B cell (primary cell): ENCODE results near the gene HIPK1. TPM values are rescaled to one million over a fixed set of nuclear protein-coding genes. Genes with fewer than 3 reads are reported as not detected.

Experiments
- ATAC-seq: fragments of 200-7000 bp; cut with Tn5 transposase; one replicate; pipeline ENCODE4 v1.10.0; 2021; ENCODE audit warnings: low read depth, mild to moderate bottlenecking, moderate number of reproducible peaks, moderate library complexity
- CTCF ChIA-PET: fragments of 350-600 bp; sonication (Branson Sonifier 250); formaldehyde crosslinking; loops from one replicate; lab custom pipeline; 2021; ENCODE audit warnings: antibody characterized with exemption, inconsistent platforms; lab: Charles Lee
- POLR2A ChIA-PET: fragments of 350-600 bp; sonication (Branson Sonifier 250); formaldehyde crosslinking; loops from one replicate; lab custom pipeline; 2021; ENCODE audit warnings: antibody characterized with exemption; lab: Charles Lee
- DNase-seq: peaks from one replicate; pipeline ENCODE4 v3.0.0; 2013
- H2AFZ ChIP-seq: 2 replicates; pipeline ENCODE4 v1.6.1; 2012; ENCODE audit warnings: mild to moderate bottlenecking, low read depth, low read length; ENCODE audit not compliant: insufficient read depth, poor library complexity, severe bottlenecking
- H3K27ac ChIP-seq, 2 donors: 1 replicate in 1 of 2; 2 replicates in 1 of 2; pipeline ENCODE4 v1.5.1; 2012 to 2013; ENCODE audit warnings: low read length in 2 of 2, mild to moderate bottlenecking in 2 of 2, moderate library complexity in 1 of 2
- H3K27me3 ChIP-seq, 4 experiments: fragments of 200-600 bp in 1 of 4; sonication (generic) in 1 of 4; replicated peaks in 1 of 4; 1 replicate in 2 of 4; 2 replicates in 2 of 4; pipeline versions ENCODE4 v1.6.1 to v1.7.0; 2013 to 2016; ENCODE audit warnings: low read length in 3 of 4, mild to moderate bottlenecking in 2 of 4, mixed read lengths in 1 of 4, moderate library complexity in 1 of 4; ENCODE audit not compliant: insufficient read depth in 4 of 4, control insufficient read depth in 3 of 4; ENCODE audit errors: control extremely low read depth in 1 of 4
- H3K36me3 ChIP-seq, 2 experiments: replicated peaks in 1 of 2; 1 replicate in 1 of 2; 2 replicates in 1 of 2; pipeline versions ENCODE4 v1.6.1 to v1.7.1; 2013; ENCODE audit warnings: low read length in 1 of 2; ENCODE audit not compliant: insufficient read depth in 2 of 2, control insufficient read depth in 1 of 2; ENCODE audit errors: control extremely low read depth in 1 of 2, extremely low read depth in 1 of 2
- H3K4me1 ChIP-seq, 2 donors: fragments of 200-600 bp in 1 of 2; sonication (generic) in 1 of 2; 1 replicate in 1 of 2; 2 replicates in 1 of 2; pipeline versions ENCODE4 v1.5.1 to v1.6.1; 2013 to 2017; ENCODE audit warnings: low read length in 2 of 2; ENCODE audit not compliant: control insufficient read depth in 2 of 2, insufficient read depth in 2 of 2
- H3K4me2 ChIP-seq: replicated peaks from 2 replicates; pipeline ENCODE3; 2012; ENCODE audit warnings: mild to moderate bottlenecking, low read depth, low read length; ENCODE audit not compliant: poor library complexity, severe bottlenecking
- H3K4me3 ChIP-seq, 5 experiments: fragments of 200-600 bp in 1 of 5; sonication (generic) in 1 of 5; 1 replicate in 3 of 5; 2 replicates in 2 of 5; pipeline versions ENCODE4 v1.5.1 to v1.7.0; 2011 to 2016; ENCODE audit warnings: low read length in 4 of 5, mild to moderate bottlenecking in 4 of 5, low read depth in 2 of 5, control low read depth in 1 of 5, moderate library complexity in 1 of 5; ENCODE audit not compliant: insufficient read depth in 1 of 5; ENCODE audit errors: control extremely low read depth in 1 of 5, extremely low read depth in 1 of 5
- H3K79me2 ChIP-seq: fragments of 200-600 bp; sonication (generic); one replicate; pipeline ENCODE4 v1.6.0; 2016; ENCODE audit warnings: low read length; ENCODE audit not compliant: control insufficient read depth, insufficient read depth
- H3K9ac ChIP-seq: fragments of 200-600 bp; sonication (generic); 2 replicates; pipeline ENCODE4 v1.6.1; 2017; ENCODE audit warnings: mild to moderate bottlenecking, low read length, moderate library complexity
- H3K9me3 ChIP-seq, 3 donors: one replicate each; pipeline versions ENCODE4 v1.6.1 to v1.7.1; 2013; ENCODE audit warnings: low read length in 2 of 3; ENCODE audit not compliant: control insufficient read depth in 2 of 3, insufficient read depth in 1 of 3; ENCODE audit errors: control extremely low read depth in 1 of 3
- H4K20me1 ChIP-seq: 2 replicates; pipeline ENCODE4 v1.6.0; 2012; ENCODE audit warnings: mild to moderate bottlenecking, low read length; ENCODE audit not compliant: insufficient read depth, control insufficient read depth, poor library complexity, severe bottlenecking
- H3K27ac Mint-ChIP-seq: one replicate; pipeline ENCODE4 v1.8.0; 2021; ENCODE audit warnings: mixed read lengths
- H3K27me3 Mint-ChIP-seq: one replicate; pipeline ENCODE4 v1.8.0; 2021; ENCODE audit warnings: mixed read lengths
- H3K4me1 Mint-ChIP-seq: one replicate; pipeline ENCODE4 v1.8.0; 2021; ENCODE audit warnings: mixed read lengths
- H3K4me3 Mint-ChIP-seq: one replicate; pipeline ENCODE4 v1.8.0; 2021; ENCODE audit warnings: mixed read lengths
- H3K9me3 Mint-ChIP-seq: one replicate; pipeline ENCODE4 v1.8.0; 2022; ENCODE audit warnings: mixed read lengths; ENCODE audit not compliant: insufficient read depth
- CTCF ChIP-seq: fragments of 200-600 bp; IDR thresholded peaks from one replicate; pipeline ENCODE4 v1.8.0; 2022; ENCODE audit warnings: antibody characterized with exemption, mild to moderate bottlenecking
- EZH2 ChIP-seq: IDR thresholded peaks from 2 replicates; pipeline ENCODE4 v1.6.1; 2012; ENCODE audit warnings: borderline replicate concordance, low read depth, mild to moderate bottlenecking, moderate library complexity, low read length; ENCODE audit not compliant: insufficient read depth, poor library complexity, severe bottlenecking
- WGBS: methylation state at CpG from one replicate; pipeline ENCODE4 v1.1.5; 2013; ENCODE audit warnings: missing lambda C conversion rate; ENCODE audit not compliant: insufficient coverage; 5-methylcytosine and 5-hydroxymethylcytosine counted together
- intact Hi-C: fragments of 100-400 bp; cut with micrococcal nuclease; formaldehyde crosslinking; loops from one replicate; pipeline ENCODE4 v1.10.0; 2022
- polyA plus RNA-seq: library from polyadenylated mRNA; depleted of rRNA; stranded (reverse); fragments of >200 nt; gene quantifications from 2 replicates; pipeline ENCODE4 v1.2.3, GENCODE V29; 2012
- total RNA-seq, 2 donors: library from RNA; stranded (reverse); fragments of 120-200 nt in 1 of 2; gene quantifications; 1 replicate in 1 of 2; 2 replicates in 1 of 2; pipeline versions ENCODE4 v1.2.3 to v1.2.4, GENCODE V29; 2013 to 2022

The HIPK1 gene
- total and polyA plus RNA-seq, 2 donors (not counting 1 experiment from before 2014, with no cell fraction given) = 13.6 to 48.0 TPM

DNA sequence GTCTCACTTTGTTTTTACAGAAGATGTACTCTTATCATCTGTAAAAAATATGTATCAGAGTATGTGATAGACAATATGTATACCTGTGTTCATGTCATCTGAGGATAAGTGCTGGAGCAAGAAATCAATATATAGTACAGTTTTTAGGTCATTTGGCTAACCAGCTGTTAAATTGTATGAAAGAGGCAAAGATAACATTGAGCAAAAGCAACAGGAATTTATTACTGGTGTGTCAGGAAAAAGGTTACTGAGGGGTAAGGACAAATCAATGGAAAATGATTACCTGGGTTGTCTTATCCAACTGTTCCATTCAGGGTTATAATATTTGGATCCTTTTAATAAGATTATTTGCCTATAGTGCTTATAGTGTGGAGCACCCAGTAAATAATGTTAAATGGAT, 4.9 kb downstream of the HIPK1 start:
- no peaks in the 10 kb centered on the region for H3K27me3 Mint-ChIP-seq
- DNase-seq = no peak
- H3K4me3 Mint-ChIP-seq = no peak overlapping the region
- intact Hi-C loops = no loop called here
- Histone ChIP-seq H3K4me2 (no peak overlapping the region), H3K36me3 (no peaks in the 10 kb centered on the region), H3K27ac (no peak overlapping the region), H4K20me1 (peaks cover 60% of the 10 kb centered on the region), H3K9me3 (peaks cover 0 to 3% (median 0%) of the 10 kb centered on the region in 3 donors), H3K9ac (no peak overlapping the region), H3K4me1 (peaks cover 33 to 34% of the 10 kb centered on the region in 2 donors), H3K4me3 (no peak overlapping the region), H2AFZ (no peak overlapping the region), H3K27me3 (no peaks in the 10 kb centered on the region), H3K79me2 (peaks cover 93% of the 10 kb centered on the region)
- H3K27ac Mint-ChIP-seq = no peak overlapping the region
- ATAC-seq = no peak
- TF ChIP-seq EZH2 = no peak
- TF ChIP-seq CTCF = no peak
- ChIA-PET POLR2A (no interaction called here), CTCF (interaction anchor here (1.6 kb wide), 1 partner anchor 98 kb away, joined by 4 read pairs; no protein-coding TSS in a partner anchor)
- peaks cover 62% of the 10 kb centered on the region for H3K4me1 Mint-ChIP-seq
- no peaks in the 10 kb centered on the region for H3K9me3 Mint-ChIP-seq

DNA sequence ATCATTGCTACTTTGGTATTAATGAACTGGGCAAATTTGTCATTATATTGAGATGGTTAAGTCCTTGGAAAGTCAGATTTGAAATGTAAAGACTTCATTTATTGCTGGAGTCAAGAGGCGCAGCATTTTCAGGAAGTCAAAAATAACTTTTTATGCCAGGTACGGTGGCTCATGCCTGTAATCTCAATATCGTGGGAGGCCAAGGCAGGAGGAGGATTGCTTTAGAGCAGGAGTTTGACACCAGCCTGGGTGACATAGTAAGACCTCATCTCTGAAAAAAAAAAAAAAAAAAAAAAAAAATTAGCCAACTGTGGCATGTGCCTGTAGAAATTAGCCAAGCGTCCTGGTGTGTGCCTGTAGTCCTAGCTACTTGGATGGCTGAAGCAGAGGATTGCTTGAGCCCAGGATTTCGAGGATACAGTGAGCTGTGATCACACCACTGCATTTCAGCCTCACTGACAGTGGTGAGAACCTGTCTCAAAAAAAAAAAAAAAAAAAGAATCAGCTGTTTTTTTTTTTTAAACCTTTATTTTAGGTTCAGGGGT, 5.5 kb downstream of the HIPK1 start:
- Mint-ChIP-seq H3K4me3 (no peak overlapping the region), H3K4me1 (peaks cover 68% of the 10 kb centered on the region), H3K27me3 (no peaks in the 10 kb centered on the region), H3K27ac (no peak overlapping the region), H3K9me3 (no peaks in the 10 kb centered on the region)
- H3K36me3 ChIP-seq = no peaks in the 10 kb centered on the region
- no peak overlapping the region for H3K4me3 ChIP-seq
- WGBS = 81% methylated on average over 2 of the region's 5 CpGs
- ChIA-PET CTCF (interaction anchor here (0.6 to 1.6 kb wide), 3 partner anchors 15 to 707 kb away, joined by 3 to 4 read pairs (median 4); no protein-coding TSS in a partner anchor), POLR2A (no interaction called here)
- H4K20me1 ChIP-seq = peaks cover 66% of the 10 kb centered on the region
- no peaks in the 10 kb centered on the region for H3K27me3 ChIP-seq
- TF ChIP-seq CTCF (no peak), EZH2 (no peak)
- H3K79me2 ChIP-seq = peaks cover 99% of the 10 kb centered on the region
- H3K4me2 ChIP-seq = peak overlapping the region; percentile 10
- peaks cover 0 to 3% (median 0%) of the 10 kb centered on the region in 3 donors for H3K9me3 ChIP-seq
- intact Hi-C loops = no loop called here
- H2AFZ ChIP-seq = no peak overlapping the region
- peaks cover 33 to 34% of the 10 kb centered on the region in 2 donors for H3K4me1 ChIP-seq
- no peak for ATAC-seq
- DNase-seq = no peak
- no peak overlapping the region for H3K27ac ChIP-seq
- H3K9ac ChIP-seq = no peak overlapping the region
